ENCODE measurements around the gene FLNA.

Gene FLNA

GRCh38 chrX:154375156-154375504 is 696 bp upstream of the FLNA start:
- Histone ChIP-seq H3K79me1 (ENCODE audit: low read length) (no peaks in the 10 kb centered on the region), H3K4ac (ENCODE audit: low read depth, low read length) (no peak overlapping the region), H2BK5ac (ENCODE audit: low read length) (no peak overlapping the region), H3K4me1 (ENCODE audit: control insufficient read depth, low read depth, low read length) (no peaks in the 10 kb centered on the region), H3K56ac (ENCODE audit: low read length) (no peak overlapping the region), H4K8ac (ENCODE audit: low read depth, low read length) (no peak overlapping the region), H4K5ac (ENCODE audit: low read length) (no peak overlapping the region), H3K27me3 (ENCODE audit: insufficient read depth, low read length, poor library complexity) (no peaks in the 10 kb centered on the region), H2BK15ac (replicated peaks; ENCODE audit: low read depth) (no peak overlapping the region), H3K79me2 (ENCODE audit: control insufficient read depth, insufficient read depth, low read length) (peaks cover 11% of the 10 kb centered on the region), H3K4me2 (ENCODE audit: low read length) (no peak overlapping the region), H2AK5ac (ENCODE audit: low read length) (no peak overlapping the region), H3K9ac (ENCODE audit: low read length) (no peak overlapping the region), H3K36me3 (ENCODE audit: control insufficient read depth, insufficient read depth, low read length) (no peaks in the 10 kb centered on the region), H3K18ac (ENCODE audit: low read length) (no peak overlapping the region), H3K23ac (ENCODE audit: low read length) (no peak overlapping the region), H3K4me3 (ENCODE audit: low read length) (no peak overlapping the region), H3K27ac (ENCODE audit: low read depth, low read length) (no peak overlapping the region), H2BK120ac (ENCODE audit: low read depth, low read length) (no peak overlapping the region)
- no peak for DNase-seq
- no CpG with 5 or more reads among the region's 10 CpGs for WGBS (ENCODE audit: extremely low coverage, insufficient coverage, low lambda C conversion rate)

- H3K36me3 ChIP-seq (ENCODE audit: control insufficient read depth, insufficient read depth, low read length): no peaks in the 10 kb centered on the region
- no peaks in the 10 kb centered on the region for H3K27me3 ChIP-seq (ENCODE audit: insufficient read depth, low read length, poor library complexity)
- no peak overlapping the region for H2BK15ac ChIP-seq (replicated peaks; ENCODE audit: low read depth)
- WGBS (ENCODE audit: extremely low coverage, insufficient coverage, low lambda C conversion rate): no CpG with 5 or more reads among the region's 23 CpGs
- no peaks in the 10 kb centered on the region for H3K4me1 ChIP-seq (ENCODE audit: control insufficient read depth, low read depth, low read length)
- H3K56ac ChIP-seq (ENCODE audit: low read length): peak overlapping the region; percentile 79
- no peak overlapping the region for H4K8ac ChIP-seq (ENCODE audit: low read depth, low read length)
- peak overlapping the region; percentile 20 for H3K4me2 ChIP-seq (ENCODE audit: low read length)
- peaks cover 20% of the 10 kb centered on the region for H3K79me2 ChIP-seq (ENCODE audit: control insufficient read depth, insufficient read depth, low read length)
- H3K27ac ChIP-seq (ENCODE audit: low read depth, low read length): peak overlapping the region; percentile 34
- no peaks in the 10 kb centered on the region for H3K79me1 ChIP-seq (ENCODE audit: low read length)
- peak; percentile 90 for DNase-seq
- H3K9ac ChIP-seq (ENCODE audit: low read length): peak overlapping the region; percentile 62
- H3K23ac ChIP-seq (ENCODE audit: low read length): no peak overlapping the region
- H3K18ac ChIP-seq (ENCODE audit: low read length): peak overlapping the region; percentile 65
- H2AK5ac ChIP-seq (ENCODE audit: low read length): no peak overlapping the region
- peak overlapping the region; percentile 21 for H3K4ac ChIP-seq (ENCODE audit: low read depth, low read length)
- H2BK120ac ChIP-seq (ENCODE audit: low read depth, low read length): no peak overlapping the region
- H2BK5ac ChIP-seq (ENCODE audit: low read length): no peak overlapping the region
- H4K5ac ChIP-seq (ENCODE audit: low read length): no peak overlapping the region
- H3K4me3 ChIP-seq (ENCODE audit: low read length): no peak overlapping the region
Measured at GRCh38 chrX:154373340-154374306, 811 bp downstream of the FLNA start.

- Histone ChIP-seq H4K5ac (ENCODE audit: low read length) (no peak overlapping the region), H2BK15ac (replicated peaks; ENCODE audit: low read depth) (no peak overlapping the region), H3K4ac (ENCODE audit: low read depth, low read length) (peak overlapping the region; percentile 87), H3K23ac (ENCODE audit: low read length) (no peak overlapping the region), H3K36me3 (ENCODE audit: control insufficient read depth, insufficient read depth, low read length) (peaks cover 2% of the 10 kb centered on the region), H4K8ac (ENCODE audit: low read depth, low read length) (no peak overlapping the region), H3K4me2 (ENCODE audit: low read length) (no peak overlapping the region), H3K79me1 (ENCODE audit: low read length) (no peaks in the 10 kb centered on the region), H3K27me3 (ENCODE audit: insufficient read depth, low read length, poor library complexity) (no peaks in the 10 kb centered on the region), H3K4me3 (ENCODE audit: low read length) (no peak overlapping the region), H3K4me1 (ENCODE audit: control insufficient read depth, low read depth, low read length) (no peaks in the 10 kb centered on the region), H2BK5ac (ENCODE audit: low read length) (no peak overlapping the region), H2AK5ac (ENCODE audit: low read length) (no peak overlapping the region), H3K18ac (ENCODE audit: low read length) (peak overlapping the region; percentile 65), H3K27ac (ENCODE audit: low read depth, low read length) (no peak overlapping the region), H3K56ac (ENCODE audit: low read length) (no peak overlapping the region), H2BK120ac (ENCODE audit: low read depth, low read length) (no peak overlapping the region), H3K9ac (ENCODE audit: low read length) (no peak overlapping the region), H3K79me2 (ENCODE audit: control insufficient read depth, insufficient read depth, low read length) (peaks cover 30% of the 10 kb centered on the region)
- DNase-seq: peak; percentile 44
- no CpG with 5 or more reads among the region's 5 CpGs for WGBS (ENCODE audit: extremely low coverage, insufficient coverage, low lambda C conversion rate)
Measured at GRCh38 chrX:154372612-154373022, 1.8 kb downstream of the FLNA start.

GRCh38 chrX:154371789-154372300 is 2.6 kb downstream of the FLNA start:
- H3K27ac ChIP-seq (ENCODE audit: low read depth, low read length): peak overlapping the region; percentile 57
- no peak overlapping the region for H3K23ac ChIP-seq (ENCODE audit: low read length)
- H3K56ac ChIP-seq (ENCODE audit: low read length): peak overlapping the region; percentile 86
- peak overlapping the region; percentile 90 for H3K18ac ChIP-seq (ENCODE audit: low read length)
- H4K8ac ChIP-seq (ENCODE audit: low read depth, low read length): no peak overlapping the region
- H3K4me3 ChIP-seq (ENCODE audit: low read length): no peak overlapping the region
- no peak overlapping the region for H2BK15ac ChIP-seq (replicated peaks; ENCODE audit: low read depth)
- no peaks in the 10 kb centered on the region for H3K4me1 ChIP-seq (ENCODE audit: control insufficient read depth, low read depth, low read length)
- H2BK120ac ChIP-seq (ENCODE audit: low read depth, low read length): no peak overlapping the region
- H3K79me1 ChIP-seq (ENCODE audit: low read length): no peaks in the 10 kb centered on the region
- peak overlapping the region; percentile 66 for H3K4ac ChIP-seq (ENCODE audit: low read depth, low read length)
- H4K5ac ChIP-seq (ENCODE audit: low read length): no peak overlapping the region
- DNase-seq: no peak
- no peaks in the 10 kb centered on the region for H3K27me3 ChIP-seq (ENCODE audit: insufficient read depth, low read length, poor library complexity)
- H3K36me3 ChIP-seq (ENCODE audit: control insufficient read depth, insufficient read depth, low read length): peaks cover 7% of the 10 kb centered on the region
- peaks cover 37% of the 10 kb centered on the region for H3K79me2 ChIP-seq (ENCODE audit: control insufficient read depth, insufficient read depth, low read length)
- WGBS (ENCODE audit: extremely low coverage, insufficient coverage, low lambda C conversion rate): no CpG with 5 or more reads among the region's 43 CpGs
- H2AK5ac ChIP-seq (ENCODE audit: low read length): no peak overlapping the region
- H2BK5ac ChIP-seq (ENCODE audit: low read length): no peak overlapping the region
- peak overlapping the region; percentile 18 for H3K4me2 ChIP-seq (ENCODE audit: low read length)
- H3K9ac ChIP-seq (ENCODE audit: low read length): peak overlapping the region; percentile 76

- peak overlapping the region; percentile 97 for H3K18ac ChIP-seq (ENCODE audit: low read length)
- H3K23ac ChIP-seq (ENCODE audit: low read length): no peak overlapping the region
- H3K56ac ChIP-seq (ENCODE audit: low read length): peak overlapping the region; percentile 98
- H3K4me2 ChIP-seq (ENCODE audit: low read length): no peak overlapping the region
- no peak overlapping the region for H2BK15ac ChIP-seq (replicated peaks; ENCODE audit: low read depth)
- peaks cover 2% of the 10 kb centered on the region for H3K79me1 ChIP-seq (ENCODE audit: low read length)
- H3K27ac ChIP-seq (ENCODE audit: low read depth, low read length): peak overlapping the region; percentile 86
- H3K79me2 ChIP-seq (ENCODE audit: control insufficient read depth, insufficient read depth, low read length): peaks cover 43% of the 10 kb centered on the region
- WGBS (ENCODE audit: extremely low coverage, insufficient coverage, low lambda C conversion rate): no CpG with 5 or more reads among the region's 77 CpGs
- peaks cover 13% of the 10 kb centered on the region for H3K36me3 ChIP-seq (ENCODE audit: control insufficient read depth, insufficient read depth, low read length)
- peak overlapping the region; percentile 99 for H3K9ac ChIP-seq (ENCODE audit: low read length)
- H3K27me3 ChIP-seq (ENCODE audit: insufficient read depth, low read length, poor library complexity): no peaks in the 10 kb centered on the region
- no peak overlapping the region for H2BK120ac ChIP-seq (ENCODE audit: low read depth, low read length)
- peak overlapping the region; percentile 95 for H3K4ac ChIP-seq (ENCODE audit: low read depth, low read length)
- H2AK5ac ChIP-seq (ENCODE audit: low read length): peak overlapping the region; percentile 18
- no peak overlapping the region for H4K5ac ChIP-seq (ENCODE audit: low read length)
- H3K4me1 ChIP-seq (ENCODE audit: control insufficient read depth, low read depth, low read length): no peaks in the 10 kb centered on the region
- peak overlapping the region; percentile 97 for H3K4me3 ChIP-seq (ENCODE audit: low read length)
- DNase-seq: peak; percentile 95
- H4K8ac ChIP-seq (ENCODE audit: low read depth, low read length): no peak overlapping the region
- H2BK5ac ChIP-seq (ENCODE audit: low read length): no peak overlapping the region
Measured at GRCh38 chrX:154371017-154371788, 3.2 kb downstream of the FLNA start.

Measured in mesendoderm (in vitro differentiated cells).